PC-3 (cell line): ENCODE measurements around the gene SFMBT2. TPM values are rescaled to one million over a fixed set of nuclear protein-coding genes. Genes with fewer than 3 reads are reported as not detected.

Experiments used
- ATAC-seq: fragments of 200-7000 bp; cut with Tn5 transposase; 2 replicates; pipeline ENCODE4 v1.9.1; 2020; ENCODE audit warnings: mild to moderate bottlenecking, moderate library complexity
- BruUV-seq: library from RNA; stranded (reverse); fragments of 400-500 nt; replicated peaks from 2 replicates; lab custom pipeline; 2021; lab: Mats Ljungman, UMichigan
- CTCF ChIA-PET: fragments of 300-600 bp; sonication (Branson Sonifier 250); formaldehyde crosslinking; loops from one replicate; lab custom pipeline; 2022; ENCODE audit warnings: antibody characterized with exemption; lab: Charles Lee
- POLR2A ChIA-PET: fragments of 300-600 bp; sonication (Branson Sonifier 250); formaldehyde crosslinking; loops from one replicate; lab custom pipeline; 2022; ENCODE audit warnings: antibody characterized with exemption; ENCODE audit not compliant: unreplicated experiment; lab: Charles Lee
- DNase-seq: peaks from one replicate; pipeline ENCODE4 v3.0.0-alpha.2; 2015
- H2AFZ ChIP-seq: fragments of 300-600 bp; sonication (generic); 2 replicates; pipeline ENCODE4 v1.6.0; 2016; ENCODE audit warnings: antibody characterized with exemption, low read length
- H3F3A ChIP-seq: fragments of 300-600 bp; sonication (generic); one replicate; pipeline ENCODE4 v1.6.0; 2017; ENCODE audit warnings: antibody characterized with exemption, low read length, control low read depth, mild to moderate bottlenecking; ENCODE audit not compliant: unreplicated experiment
- H3K27ac ChIP-seq: fragments of 300-600 bp; sonication (generic); 2 replicates; pipeline ENCODE4 v1.5.1; 2016; ENCODE audit warnings: mild to moderate bottlenecking, low read length
- H3K27me3 ChIP-seq: fragments of 300-600 bp; sonication (generic); 2 replicates; pipeline ENCODE4 v1.6.1; 2016; ENCODE audit warnings: low read length, mixed read lengths
- H3K36me3 ChIP-seq: fragments of 300-600 bp; sonication (generic); 2 replicates; pipeline ENCODE4 v1.6.1; 2016; ENCODE audit warnings: low read depth, mixed run types, low read length, mixed read lengths
- H3K4me1 ChIP-seq: fragments of 300-600 bp; sonication (generic); 2 replicates; pipeline ENCODE4 v1.5.1; 2016; ENCODE audit warnings: low read length; ENCODE audit not compliant: insufficient read depth
- H3K4me2 ChIP-seq: fragments of 300-600 bp; sonication (generic); 2 replicates; pipeline ENCODE4 v1.6.0; 2016; ENCODE audit warnings: low read length
- H3K4me3 ChIP-seq: fragments of 300-600 bp; sonication (generic); 2 replicates; pipeline ENCODE4 v1.5.1; 2016; ENCODE audit warnings: mild to moderate bottlenecking, low read length, mixed read lengths
- H3K79me2 ChIP-seq: fragments of 300-600 bp; sonication (generic); 2 replicates; pipeline ENCODE4 v1.6.1; 2017; ENCODE audit warnings: low read length, mixed read lengths
- H3K9ac ChIP-seq: fragments of 300-600 bp; sonication (generic); 2 replicates; pipeline ENCODE4 v1.6.0; 2016; ENCODE audit warnings: mild to moderate bottlenecking, low read length
- H3K9me2 ChIP-seq: fragments of 300-600 bp; sonication (generic); replicated peaks from 2 replicates; pipeline ENCODE4 v1.6.1; 2016; ENCODE audit warnings: mixed run types, low read length, mixed read lengths
- H3K9me3 ChIP-seq: fragments of 300-600 bp; sonication (generic); 2 replicates; pipeline ENCODE4 v1.6.1; 2016; ENCODE audit warnings: low read length, mixed read lengths
- H4K20me1 ChIP-seq: fragments of 300-600 bp; sonication (generic); 2 replicates; pipeline ENCODE4 v1.6.1; 2016; ENCODE audit warnings: low read length, mixed read lengths
- CTCF ChIP-seq: fragments of 300-600 bp; sonication (generic); conservative IDR thresholded peaks from 2 replicates; pipeline ENCODE4 v1.5.1; 2017; ENCODE audit warnings: antibody characterized with exemption, low read depth, mild to moderate bottlenecking, low read length
- EZH2 ChIP-seq: fragments of 300-600 bp; sonication (generic); IDR thresholded peaks from one replicate; pipeline ENCODE4 v1.6.1; 2017; ENCODE audit warnings: antibody characterized with exemption, mild to moderate bottlenecking, low read length; ENCODE audit not compliant: unreplicated experiment
- EZH2phosphoT487 ChIP-seq: fragments of 300-600 bp; sonication (generic); IDR thresholded peaks from 2 replicates; pipeline ENCODE4 v1.6.1; 2018; ENCODE audit warnings: mild to moderate bottlenecking, antibody characterized with exemption, low read length, borderline replicate concordance
- intact Hi-C: fragments of 100-400 bp; cut with micrococcal nuclease; formaldehyde crosslinking; loops from 2 replicates; pipeline ENCODE4 v1.9.0; 2023
- total RNA-seq: library from RNA; depleted of rRNA; stranded (reverse); fragments of >200 nt; gene quantifications from 2 replicates; pipeline ENCODE4 v1.2.3, GENCODE V29; 2014

Gene SFMBT2
- total RNA-seq, 1 experiment from 2014 or later = 1.9 TPM

DNA sequence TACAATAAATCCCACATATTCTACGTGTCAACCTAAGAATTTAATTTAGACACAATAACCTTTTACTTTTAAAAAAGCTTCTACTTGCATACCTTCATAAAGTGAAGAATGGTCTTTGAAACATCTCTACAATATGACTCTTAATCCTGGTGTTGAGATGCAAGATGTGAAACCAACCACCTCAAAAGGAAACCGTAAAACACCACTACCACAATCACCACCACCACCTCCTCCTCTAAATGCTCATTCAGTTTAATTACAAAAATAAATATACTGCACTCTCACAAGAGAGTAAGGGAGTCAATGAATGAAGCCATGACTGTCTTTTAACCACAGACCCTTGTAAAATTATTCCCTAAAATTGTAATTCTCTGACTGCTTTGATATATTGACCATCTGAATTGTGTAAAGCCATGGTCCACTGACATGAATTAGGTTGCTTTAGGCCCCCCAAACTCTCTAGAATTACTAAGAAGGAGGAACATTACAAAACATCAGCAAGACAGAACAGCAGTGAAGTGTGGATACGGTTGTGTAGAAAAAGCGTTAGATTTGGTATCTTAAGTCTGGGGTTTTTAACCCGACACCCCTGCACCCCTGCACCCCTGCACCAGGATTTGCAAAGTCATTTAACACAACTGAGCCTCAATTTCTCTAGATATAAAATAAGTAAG is 171.4 kb downstream of the SFMBT2 start:
- TF ChIP-seq CTCF (no peak), EZH2phosphoT487 (no peak), EZH2 (no peak)
- no peak for DNase-seq
- Histone ChIP-seq H3K27me3 (no peaks in the 10 kb centered on the region), H3F3A (no peaks in the 10 kb centered on the region), H3K4me1 (no peaks in the 10 kb centered on the region), H4K20me1 (no peaks in the 10 kb centered on the region), H3K9ac (no peak overlapping the region), H3K27ac (no peak overlapping the region), H3K79me2 (no peaks in the 10 kb centered on the region), H3K9me2 (no peaks in the 10 kb centered on the region), H3K4me3 (no peak overlapping the region), H2AFZ (no peak overlapping the region), H3K36me3 (no peaks in the 10 kb centered on the region), H3K4me2 (no peak overlapping the region), H3K9me3 (no peaks in the 10 kb centered on the region)
- no TSS peak for BruUV-seq
- ChIA-PET CTCF (no interaction called here), POLR2A (no interaction called here)
- ATAC-seq = no peak
- intact Hi-C loops = no loop called here

GRCh38 chr10:7235376-7235775 is 175.5 kb downstream of the SFMBT2 start:
- ATAC-seq = no peak
- Histone ChIP-seq H3F3A (no peaks in the 10 kb centered on the region), H4K20me1 (no peaks in the 10 kb centered on the region), H3K36me3 (no peaks in the 10 kb centered on the region), H3K9me3 (no peaks in the 10 kb centered on the region), H3K4me1 (peaks cover 14% of the 10 kb centered on the region; the same call in 1 of the 2 replicates), H3K9ac (no peak overlapping the region), H3K4me2 (no peak overlapping the region), H2AFZ (no peak overlapping the region), H3K4me3 (no peak overlapping the region), H3K79me2 (no peaks in the 10 kb centered on the region), H3K27me3 (no peaks in the 10 kb centered on the region), H3K27ac (no peak overlapping the region), H3K9me2 (no peaks in the 10 kb centered on the region)
- TF ChIP-seq CTCF (no peak), EZH2 (no peak), EZH2phosphoT487 (no peak)
- ChIA-PET CTCF (no interaction called here), POLR2A (no interaction called here)
- no TSS peak for BruUV-seq
- intact Hi-C loops = no loop called here
- no peak for DNase-seq

GRCh38 chr10:7234109-7234508 is 176.7 kb downstream of the SFMBT2 start:
- no peaks in the 10 kb centered on the region for H3K36me3 ChIP-seq
- ChIA-PET CTCF (no interaction called here), POLR2A (no interaction called here)
- H4K20me1 ChIP-seq = no peaks in the 10 kb centered on the region
- H3K9ac ChIP-seq = no peak overlapping the region
- H3K27me3 ChIP-seq = no peaks in the 10 kb centered on the region
- peak overlapping the region; percentile 1; the same call in 1 of the 2 replicates for H3K4me2 ChIP-seq
- peaks cover 14% of the 10 kb centered on the region; the same call in 1 of the 2 replicates for H3K4me1 ChIP-seq
- H3K9me3 ChIP-seq = no peaks in the 10 kb centered on the region
- 0 out of 2 replicates have a peak overlapping the region, but pooled peaks have one; percentile 7 for H3K27ac ChIP-seq
- no peaks in the 10 kb centered on the region for H3K79me2 ChIP-seq
- H3K9me2 ChIP-seq = no peaks in the 10 kb centered on the region
- no peak for DNase-seq
- H3F3A ChIP-seq = no peaks in the 10 kb centered on the region
- H2AFZ ChIP-seq = no peak overlapping the region
- no TSS peak for BruUV-seq
- TF ChIP-seq CTCF = no peak
- ATAC-seq = no peak
- intact Hi-C loops = no loop called here
- H3K4me3 ChIP-seq = no peak overlapping the region
